ENCODE measurements around the gene LTB4R2.

The LTB4R2 gene
- 3.1 to 5.2 reads per million in 2 experiments for total RNA-seq

GRCh38 chr14:24309538-24310264 is at the start of gene LTB4R2:
TSS of gene LTB4R2 (plus strand) at chr14:24310140. CDS start at chr14:24310665, 525 bp downstream.
- no peak for DNase-seq (ENCODE audit: low read depth)

DNA sequence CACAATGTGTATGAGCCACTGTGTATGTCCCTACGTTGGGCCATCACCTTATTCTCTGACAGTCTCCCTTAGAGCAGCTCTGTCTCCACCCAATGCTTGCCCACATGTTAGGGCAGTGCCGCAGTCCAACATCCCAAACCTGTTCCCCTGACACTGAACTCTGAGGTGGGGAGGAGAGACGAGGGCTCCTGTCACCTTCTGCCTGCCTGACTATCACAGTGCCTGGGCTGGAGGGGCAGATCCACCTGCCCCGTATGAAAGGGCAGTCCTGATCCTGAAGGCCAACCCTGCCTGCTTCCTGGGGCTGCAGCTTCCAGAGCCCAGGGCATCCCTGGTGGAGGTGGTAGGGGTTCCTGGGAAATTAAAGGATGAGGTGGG is 49.2 kb upstream of the LTB4R2 start:
- no peak for DNase-seq (ENCODE audit: low read depth)

DNA sequence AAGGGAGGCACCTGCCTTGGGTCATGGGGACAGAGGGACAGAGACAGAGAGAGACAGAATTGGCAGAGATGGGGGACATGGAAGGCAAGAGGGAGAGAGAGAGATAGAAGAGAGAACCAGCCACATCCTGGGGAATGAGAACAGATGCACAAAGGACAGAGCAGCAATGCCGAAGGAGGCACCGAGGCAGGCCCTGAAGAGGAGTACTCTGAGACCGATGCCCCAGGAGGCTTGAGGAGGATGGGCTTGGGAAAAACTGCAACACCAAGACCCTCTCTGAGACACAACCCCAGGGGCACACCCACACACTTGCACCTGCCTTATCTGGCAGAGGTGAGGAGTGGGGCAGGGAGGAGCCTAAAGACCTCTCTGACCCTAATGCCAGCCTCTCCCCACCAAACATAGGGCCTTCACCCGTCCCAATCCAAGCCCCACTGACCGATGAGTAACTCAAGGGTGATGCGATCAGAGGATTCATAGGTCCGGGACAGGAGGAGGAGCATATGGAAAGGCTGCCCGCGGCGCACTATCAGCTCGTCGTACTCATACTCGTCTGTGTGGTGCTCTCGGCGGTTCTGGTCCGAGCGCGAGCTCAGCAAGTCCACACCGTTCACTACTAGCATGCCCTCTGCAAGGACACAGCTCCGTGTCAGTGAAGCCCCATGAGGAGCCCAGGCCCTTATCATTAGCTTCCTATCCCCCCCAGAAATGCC is 48.5 kb upstream of the LTB4R2 start:
- no peak for DNase-seq (ENCODE audit: low read depth)

DNA sequence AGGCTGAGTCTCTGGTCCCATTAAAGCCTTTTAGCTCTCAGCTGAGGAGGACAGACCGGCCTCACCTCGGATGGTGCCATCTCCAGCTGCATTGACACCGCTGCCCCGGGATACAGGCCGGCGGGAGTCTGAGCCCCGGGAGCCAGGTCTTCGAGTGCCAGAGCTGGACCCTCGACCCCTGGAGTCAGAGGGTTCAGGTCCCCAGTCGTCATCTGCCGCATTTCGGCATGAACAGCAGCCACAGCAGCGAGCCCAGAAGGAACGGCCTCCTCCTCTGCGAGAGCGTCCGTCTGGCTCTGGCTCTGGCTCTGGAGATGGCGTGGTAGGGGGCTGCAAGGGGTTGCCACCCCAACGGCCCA is 48.0 kb upstream of the LTB4R2 start:
- DNase-seq (ENCODE audit: low read depth): no peak

- DNase-seq (ENCODE audit: low read depth): no peak
These were observed 46.9 kb upstream of the LTB4R2 start, which contains the start of gene TGM1 for GRCh38 chr14:24262821-24263733. TSS of gene TGM1 (minus strand) at chr14:24263177. CDS start at chr14:24262352, 825 bp downstream.

DNA sequence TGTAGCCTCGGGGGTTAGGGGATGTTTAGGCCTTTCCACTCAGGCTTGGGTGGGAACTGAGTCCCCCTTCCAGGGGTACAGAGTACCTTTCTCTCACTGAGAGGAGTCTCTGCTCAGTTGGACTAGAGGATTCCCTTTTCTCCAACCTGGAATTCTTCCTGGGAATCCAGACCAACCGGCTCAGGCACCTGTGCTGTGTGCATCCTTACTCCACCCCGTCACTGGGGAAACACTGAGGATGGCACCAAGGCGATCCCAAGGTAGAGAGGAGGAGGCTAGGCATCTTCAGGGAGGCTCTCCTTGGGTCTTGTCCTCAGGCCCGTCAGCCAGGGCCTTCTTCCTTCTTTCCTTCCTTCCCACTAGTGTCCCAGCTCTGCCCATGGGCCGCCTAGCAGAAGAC is 46.1 kb upstream of the LTB4R2 start:
- DNase-seq (ENCODE audit: low read depth): no peak

GRCh38 chr14:24264298-24264697 is 45.6 kb upstream of the LTB4R2 start:
- DNase-seq (ENCODE audit: low read depth): no peak

- DNase-seq (ENCODE audit: low read depth): no peak
These were observed 43.3 kb upstream of the LTB4R2 start for GRCh38 chr14:24266344-24267244.

DNA sequence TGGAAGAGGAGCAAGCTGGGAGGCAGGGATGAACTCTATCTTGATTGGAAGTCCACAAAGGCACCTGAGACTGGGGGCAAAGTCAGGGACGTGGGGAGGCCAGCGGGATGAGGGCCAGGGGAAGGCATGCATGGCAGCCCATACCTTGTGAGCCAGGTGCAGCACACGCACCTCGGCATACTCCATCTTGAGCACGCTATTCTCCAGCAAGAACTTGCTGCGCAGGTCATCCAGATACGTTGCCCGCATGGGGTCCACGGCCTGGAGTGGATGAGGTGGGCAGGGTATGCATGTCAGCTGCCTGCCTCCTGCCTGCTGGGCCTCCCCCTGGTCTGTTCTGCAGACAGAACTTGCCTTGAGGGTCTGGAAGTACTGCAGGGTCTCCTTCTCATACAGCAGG is 42.4 kb upstream of the LTB4R2 start:
- no peak for DNase-seq (ENCODE audit: low read depth)

GRCh38 chr14:24268225-24268624 is 41.7 kb upstream of the LTB4R2 start:
- no peak for DNase-seq (ENCODE audit: low read depth)

DNA sequence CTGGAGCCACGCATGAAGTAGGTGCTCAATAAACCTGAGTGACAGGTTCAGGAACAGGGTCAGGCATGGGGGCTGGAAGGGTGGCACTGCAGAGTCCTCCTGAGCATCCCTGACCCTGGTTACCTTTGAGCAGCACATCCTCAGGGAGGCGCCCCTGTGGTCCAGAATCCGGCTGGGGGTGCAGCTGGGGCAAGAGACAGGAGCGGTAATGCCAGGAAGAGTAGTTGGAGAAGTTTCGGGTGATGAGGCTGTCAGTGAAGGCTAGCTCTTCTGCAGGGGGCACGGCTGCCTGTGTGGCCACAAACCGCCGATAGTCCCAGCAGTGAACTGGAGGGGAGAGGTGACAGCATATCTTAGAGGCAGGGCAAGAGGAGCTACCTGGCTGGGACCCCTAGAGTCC is 40.6 kb upstream of the LTB4R2 start:
- DNase-seq (ENCODE audit: low read depth): no peak

DNA sequence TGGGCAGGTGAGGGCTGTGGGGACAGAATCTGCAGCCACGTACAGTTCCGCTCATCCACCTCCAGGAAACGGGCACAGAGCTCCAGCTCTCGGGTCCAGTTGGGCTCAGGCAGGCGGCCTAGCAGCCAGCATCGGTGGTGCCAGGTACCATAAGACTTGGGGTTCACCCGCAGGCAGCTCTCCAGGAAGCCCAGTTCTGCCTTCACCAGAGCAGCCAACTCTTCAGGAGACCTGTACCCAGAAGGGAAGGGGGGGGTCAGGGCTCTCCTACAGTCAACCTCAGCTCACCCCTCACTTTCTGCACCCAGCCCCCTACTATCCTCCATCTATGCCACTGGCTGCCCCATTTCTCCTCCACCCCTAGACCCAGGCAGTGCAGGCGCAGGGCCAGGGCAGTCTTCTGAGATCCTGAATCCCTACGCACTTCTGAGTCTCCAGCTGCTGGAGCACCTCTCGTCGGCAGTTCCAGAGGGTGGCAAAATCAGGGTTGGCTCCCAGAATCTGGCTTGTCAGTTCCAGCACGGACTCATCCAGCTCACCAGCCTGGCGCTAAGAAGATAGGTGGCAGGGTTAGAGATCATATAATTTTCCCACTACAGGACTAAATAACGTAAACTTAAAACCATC is 39.9 kb upstream of the LTB4R2 start:
- DNase-seq (ENCODE audit: low read depth): no peak

DNA sequence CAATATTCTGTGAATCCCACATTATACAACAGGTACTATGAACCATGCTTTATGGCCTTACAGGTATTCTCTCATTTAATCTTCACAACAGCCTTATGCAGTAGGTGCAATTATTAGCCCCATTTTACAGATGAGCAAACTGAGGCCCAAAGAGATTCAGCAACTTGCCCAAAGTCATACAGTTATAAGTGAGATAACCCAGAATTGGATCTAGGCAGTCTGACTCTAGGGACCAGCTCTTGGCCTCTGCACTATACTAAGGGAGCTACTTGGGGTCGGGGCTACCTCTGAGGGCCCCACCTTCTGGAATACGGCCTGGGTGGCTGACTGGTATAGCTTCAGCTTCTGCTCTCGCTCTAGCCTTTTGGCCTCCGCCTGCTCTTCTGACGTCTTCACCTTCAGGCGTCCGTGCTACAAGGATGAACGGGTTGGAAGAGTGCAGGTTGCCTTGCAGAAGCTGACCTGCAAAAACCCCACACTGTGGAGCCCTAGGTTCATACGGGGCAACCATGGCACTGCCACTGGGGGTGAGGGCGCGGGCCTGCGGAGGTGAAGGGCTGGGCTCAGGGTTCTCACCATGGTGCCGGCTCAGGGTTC is 39.3 kb upstream of the LTB4R2 start:
- DNase-seq (ENCODE audit: low read depth): no peak

GRCh38 chr14:24271134-24271833 is 38.7 kb upstream of the LTB4R2 start, which contains the start of gene RABGGTA:
TSS of gene RABGGTA (minus strand) at chr14:24271597. CDS start at chr14:24271115, 482 bp downstream.
- peak; percentile 90 for DNase-seq (ENCODE audit: low read depth)

DNA sequence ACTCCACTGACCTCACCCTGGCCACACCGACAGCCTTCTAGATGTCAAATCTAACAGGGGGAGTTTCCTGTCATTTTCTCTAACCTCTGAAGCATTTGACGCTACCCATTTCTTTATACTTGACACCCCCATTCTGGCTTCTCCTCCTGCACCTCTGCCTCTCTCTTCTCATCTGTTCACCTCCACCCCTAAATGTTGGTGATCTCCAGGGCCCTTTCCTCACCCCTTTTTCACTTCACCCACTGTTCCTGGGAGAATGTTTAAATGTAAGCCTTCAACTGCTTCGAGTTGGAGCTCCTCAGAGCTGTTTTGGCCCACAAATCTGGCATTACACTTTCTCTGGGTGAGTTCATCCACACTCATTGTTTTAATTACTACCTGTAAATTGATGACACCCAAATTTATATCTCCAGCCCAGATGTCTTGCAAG is 38.1 kb upstream of the LTB4R2 start:
- DNase-seq (ENCODE audit: low read depth): no peak

- DNase-seq (ENCODE audit: low read depth): no peak
These were observed 37.5 kb upstream of the LTB4R2 start for GRCh38 chr14:24272467-24272866.

DNA sequence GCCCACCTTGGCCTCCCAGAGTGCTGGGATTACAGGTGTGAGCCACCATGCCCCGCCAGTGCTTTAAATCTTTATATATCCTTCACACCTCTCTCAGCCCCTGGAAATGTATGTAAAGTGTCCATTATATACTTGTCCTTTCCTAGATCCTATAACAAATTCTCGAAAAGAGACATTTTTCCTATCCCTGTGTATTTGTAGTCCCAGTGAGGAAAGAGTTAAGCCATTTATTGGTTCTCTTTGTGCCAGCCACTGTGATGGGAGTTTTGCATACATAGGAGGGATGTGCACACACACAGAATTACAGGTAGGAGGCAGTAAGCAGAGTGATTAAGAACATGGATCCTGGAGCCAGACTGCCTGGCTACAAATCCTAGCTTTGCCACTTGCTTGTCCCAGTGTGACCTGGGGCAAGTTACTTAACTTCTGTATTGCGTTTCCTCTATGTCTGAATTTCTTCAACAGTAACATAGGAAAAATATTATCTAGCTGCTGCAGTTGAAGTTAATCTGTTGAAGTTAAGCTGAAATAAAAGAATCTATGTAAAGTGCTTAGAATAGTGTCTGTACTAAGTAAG is 36.4 kb upstream of the LTB4R2 start:
- no peak for DNase-seq (ENCODE audit: low read depth)

DNA sequence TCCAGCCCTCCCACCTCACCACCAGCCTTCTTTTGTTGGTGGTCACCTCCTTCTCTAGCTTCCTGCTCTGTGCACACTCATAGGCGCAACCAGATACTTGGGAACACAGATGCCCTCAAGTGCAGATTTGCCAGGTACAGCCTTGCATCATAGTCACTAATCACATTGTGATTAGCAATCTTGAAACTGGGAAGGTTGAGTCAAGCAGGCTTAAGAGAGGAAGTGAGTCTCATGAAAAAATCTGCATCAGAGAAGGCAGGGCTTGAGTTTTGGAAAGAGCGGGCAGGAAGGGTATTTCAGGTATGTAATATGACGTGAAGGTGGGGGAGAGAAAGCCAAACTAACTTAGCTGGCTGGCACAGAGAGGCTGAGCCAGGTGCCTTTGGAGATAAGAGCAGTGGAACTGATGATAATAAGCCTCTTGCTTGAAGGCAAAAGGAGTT is 35.8 kb upstream of the LTB4R2 start:
- peak; percentile 37 for DNase-seq (ENCODE audit: low read depth)

- DNase-seq (ENCODE audit: low read depth): no peak
These were observed 32.9 kb upstream of the LTB4R2 start for GRCh38 chr14:24277071-24277470.

Measured in T follicular helper cell (primary cell).